Activated CD8-positive, alpha-beta memory T cell treated with anti-CD3 and anti-CD28 coated beads, Interleukin-2, amount 50 U/mL, for 1 hour (primary cell): Measurements from ENCODE around the gene BZW2.

Source experiments
- DNase-seq: peaks from one replicate; pipeline ENCODE4 v3.0.0-alpha.2; 2020; ENCODE audit errors: extremely low read depth

Gene BZW2

GRCh38 chr7:16718111-16718656, 72.2 kb downstream of the BZW2 start:
- DNase-seq = no peak

GRCh38 chr7:16719699-16720098, 73.7 kb downstream of the BZW2 start:
- DNase-seq = no peak

GRCh38 chr7:16721541-16721940, 75.6 kb downstream of the BZW2 start:
- no peak for DNase-seq

- no peak for DNase-seq
Observed at GRCh38 chr7:16724344-16724743, 78.4 kb downstream of the BZW2 start.

GRCh38 chr7:16726189-16726588, 80.2 kb downstream of the BZW2 start:
- DNase-seq = no peak

GRCh38 chr7:16727736-16728135, 81.8 kb downstream of the BZW2 start:
- no peak for DNase-seq

GRCh38 chr7:16728811-16729210, 82.8 kb downstream of the BZW2 start:
- DNase-seq = no peak

- DNase-seq = no peak
Observed at GRCh38 chr7:16729541-16729940, 83.6 kb downstream of the BZW2 start.

- no peak for DNase-seq
Observed at GRCh38 chr7:16730937-16731336, 85.0 kb downstream of the BZW2 start.

GRCh38 chr7:16732828-16733227, 86.8 kb downstream of the BZW2 start:
- no peak for DNase-seq

- DNase-seq = no peak
Observed at GRCh38 chr7:16734148-16734726, 88.3 kb downstream of the BZW2 start.

GRCh38 chr7:16735020-16735419, 89.0 kb downstream of the BZW2 start:
- no peak for DNase-seq

GRCh38 chr7:16738011-16738688, 92.2 kb downstream of the BZW2 start:
- DNase-seq = no peak

- DNase-seq = no peak
Observed at GRCh38 chr7:16739863-16740622, 94.1 kb downstream of the BZW2 start.

GRCh38 chr7:16740623-16740953, 94.6 kb downstream of the BZW2 start:
- DNase-seq = no peak

- no peak for DNase-seq
Observed at GRCh38 chr7:16740996-16741395, 95.0 kb downstream of the BZW2 start.

- no peak for DNase-seq
Observed at GRCh38 chr7:16741676-16742075, 95.7 kb downstream of the BZW2 start.

GRCh38 chr7:16742547-16742946, 96.6 kb downstream of the BZW2 start:
- no peak for DNase-seq

GRCh38 chr7:16743236-16743635, 97.3 kb downstream of the BZW2 start:
- DNase-seq = no peak

GRCh38 chr7:16744518-16745250, 98.7 kb downstream of the BZW2 start:
- no peak for DNase-seq

GRCh38 chr7:16745645-16746044, 99.7 kb downstream of the BZW2 start:
- no peak for DNase-seq

- no peak for DNase-seq
Observed at GRCh38 chr7:16747102-16747501, 101.1 kb downstream of the BZW2 start.
